SU-DHL-6 (cell line): ENCODE measurements around the gene CPT1C.

Source experiments
- H2AFZ ChIP-seq: fragments of 200-600 bp; sonication (generic); 2 replicates; pipeline ENCODE4 v1.6.1; 2014; ENCODE audit warnings: low read depth, mild to moderate bottlenecking, moderate library complexity, mixed read lengths, antibody characterized with exemption, low read length; ENCODE audit not compliant: severe bottlenecking
- H3F3A ChIP-seq: fragments of 200-600 bp; shearing (Covaris generic); 2 replicates; pipeline ENCODE4 v1.6.0; 2016; ENCODE audit warnings: antibody characterized with exemption, mild to moderate bottlenecking; ENCODE audit not compliant: insufficient read depth
- H3K27ac ChIP-seq: fragments of 200-600 bp; sonication (generic); 2 replicates; pipeline ENCODE4 v1.5.1; 2016; ENCODE audit warnings: low read depth, mild to moderate bottlenecking, low read length, moderate library complexity, mixed read lengths
- H3K27me3 ChIP-seq: fragments of 200-600 bp; sonication (generic), shearing (Covaris generic); 2 replicates; pipeline ENCODE4 v1.6.0; 2014; ENCODE audit warnings: mild to moderate bottlenecking, low read length
- H3K36me3 ChIP-seq: fragments of 200-600 bp; sonication (generic); 2 replicates; pipeline ENCODE4 v1.6.1; 2014; ENCODE audit warnings: mild to moderate bottlenecking, low read length, mixed read lengths
- H3K4me2 ChIP-seq: fragments of 300-600, 200-600 bp; shearing (Covaris generic), sonication (generic); 2 replicates; pipeline ENCODE4 v1.6.0; 2014; ENCODE audit warnings: low read length, low read depth, mild to moderate bottlenecking; ENCODE audit not compliant: poor library complexity, severe bottlenecking
- H3K4me3 ChIP-seq: fragments of 200-600 bp; sonication (generic); 2 replicates; pipeline ENCODE4 v1.5.1; 2014; ENCODE audit warnings: antibody characterized with exemption, low read length, mild to moderate bottlenecking, mixed read lengths; ENCODE audit not compliant: insufficient read depth, poor library complexity, severe bottlenecking
- H3K79me2 ChIP-seq: fragments of 200-600 bp; sonication (generic); 2 replicates; pipeline ENCODE4 v1.6.1; 2014; ENCODE audit warnings: mild to moderate bottlenecking, low read length, moderate library complexity; ENCODE audit not compliant: insufficient read depth
- H3K9ac ChIP-seq: fragments of 200-600 bp; sonication (generic); 2 replicates; pipeline ENCODE4 v1.7.0; 2014; ENCODE audit warnings: mild to moderate bottlenecking, low read length
- H3K9me2 ChIP-seq: fragments of 200-600 bp; sonication (generic); replicated peaks from 2 replicates; pipeline ENCODE4 v1.6.1; 2014; ENCODE audit warnings: low read length; ENCODE audit not compliant: insufficient read depth
- H3K9me3 ChIP-seq: fragments of 200-600 bp; sonication (generic); 2 replicates; pipeline ENCODE4 v1.6.1; 2014; ENCODE audit warnings: low read length, mixed read lengths; ENCODE audit not compliant: insufficient read depth
- H4K20me1 ChIP-seq: fragments of 200-600 bp; sonication (generic); 2 replicates; pipeline ENCODE4 v1.6.1; 2014; ENCODE audit warnings: low read depth, mild to moderate bottlenecking, antibody characterized with exemption, low read length, moderate library complexity, mixed read lengths
- EZH2phosphoT487 ChIP-seq: fragments of 200-600 bp; sonication (generic), shearing (Covaris generic); conservative IDR thresholded peaks from 2 replicates; pipeline ENCODE4 v1.6.1; 2018; ENCODE audit warnings: mild to moderate bottlenecking, antibody characterized with exemption, low read length, moderate library complexity, mixed read lengths
- TF ChIP-seq, protein P1 (sequence below): fragments of 200-600 bp; sonication (generic); IDR thresholded peaks from one replicate; pipeline ENCODE4 v1.5.1; 2017; ENCODE audit warnings: antibody characterized with exemption, mild to moderate bottlenecking, low read length, moderate library complexity; ENCODE audit not compliant: insufficient read depth, poor library complexity, severe bottlenecking

Gene CPT1C

DNA sequence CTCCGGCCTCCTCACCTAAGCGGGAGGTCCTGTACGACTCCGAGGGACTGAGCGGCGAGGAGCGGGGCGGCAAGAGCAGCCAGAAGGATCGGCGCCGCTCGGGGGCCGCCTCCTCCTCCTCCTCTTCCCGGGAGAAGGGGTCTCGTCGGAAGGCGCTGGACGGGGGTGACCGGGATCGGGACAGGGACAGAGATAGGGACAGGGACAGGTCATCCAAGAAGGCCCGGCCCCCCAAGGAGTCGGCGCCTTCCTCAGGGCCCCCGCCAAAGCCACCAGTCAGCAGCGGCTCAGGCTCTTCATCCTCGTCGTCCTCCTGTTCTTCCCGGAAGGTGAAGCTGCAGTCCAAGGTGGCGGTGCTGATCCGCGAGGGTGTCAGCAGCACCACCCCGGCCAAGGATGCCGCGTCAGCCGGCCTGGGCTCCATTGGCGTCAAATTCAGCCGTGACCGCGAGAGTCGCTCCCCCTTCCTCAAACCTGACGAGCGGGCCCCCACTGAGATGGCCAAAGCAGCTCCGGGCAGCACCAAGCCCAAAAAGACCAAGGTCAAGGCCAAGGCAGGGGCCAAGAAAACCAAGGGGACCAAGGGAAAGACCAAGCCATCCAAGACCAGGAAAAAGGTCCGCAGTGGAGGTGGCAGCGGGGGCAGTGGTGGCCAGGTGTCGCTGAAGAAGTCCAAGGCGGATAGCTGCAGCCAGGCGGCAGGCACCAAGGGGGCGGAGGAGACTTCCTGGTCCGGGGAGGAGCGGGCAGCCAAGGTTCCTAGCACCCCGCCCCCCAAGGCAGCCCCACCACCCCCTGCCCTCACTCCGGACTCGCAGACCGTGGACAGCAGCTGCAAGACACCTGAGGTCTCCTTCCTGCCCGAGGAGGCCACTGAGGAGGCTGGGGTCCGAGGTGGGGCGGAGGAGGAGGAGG is 38.1 kb upstream of the CPT1C start:
- TF ChIP-seq, protein P1, sequence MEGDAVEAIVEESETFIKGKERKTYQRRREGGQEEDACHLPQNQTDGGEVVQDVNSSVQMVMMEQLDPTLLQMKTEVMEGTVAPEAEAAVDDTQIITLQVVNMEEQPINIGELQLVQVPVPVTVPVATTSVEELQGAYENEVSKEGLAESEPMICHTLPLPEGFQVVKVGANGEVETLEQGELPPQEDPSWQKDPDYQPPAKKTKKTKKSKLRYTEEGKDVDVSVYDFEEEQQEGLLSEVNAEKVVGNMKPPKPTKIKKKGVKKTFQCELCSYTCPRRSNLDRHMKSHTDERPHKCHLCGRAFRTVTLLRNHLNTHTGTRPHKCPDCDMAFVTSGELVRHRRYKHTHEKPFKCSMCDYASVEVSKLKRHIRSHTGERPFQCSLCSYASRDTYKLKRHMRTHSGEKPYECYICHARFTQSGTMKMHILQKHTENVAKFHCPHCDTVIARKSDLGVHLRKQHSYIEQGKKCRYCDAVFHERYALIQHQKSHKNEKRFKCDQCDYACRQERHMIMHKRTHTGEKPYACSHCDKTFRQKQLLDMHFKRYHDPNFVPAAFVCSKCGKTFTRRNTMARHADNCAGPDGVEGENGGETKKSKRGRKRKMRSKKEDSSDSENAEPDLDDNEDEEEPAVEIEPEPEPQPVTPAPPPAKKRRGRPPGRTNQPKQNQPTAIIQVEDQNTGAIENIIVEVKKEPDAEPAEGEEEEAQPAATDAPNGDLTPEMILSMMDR: no peak
- TF ChIP-seq EZH2phosphoT487: no peak
- Histone ChIP-seq H3K9me2 (no peaks in the 10 kb centered on the region), H3K27ac (no peak overlapping the region), H3K27me3 (no peaks in the 10 kb centered on the region), H3K36me3 (no peaks in the 10 kb centered on the region; the same call in 1 of the 2 replicates), H3F3A (no peaks in the 10 kb centered on the region), H3K9me3 (no peaks in the 10 kb centered on the region), H3K4me2 (no peak overlapping the region), H3K9ac (no peak overlapping the region), H4K20me1 (no peaks in the 10 kb centered on the region), H3K79me2 (no peaks in the 10 kb centered on the region), H2AFZ (no peak overlapping the region), H3K4me3 (no peak overlapping the region)

- Histone ChIP-seq H3K27ac (no peak overlapping the region), H3K27me3 (no peaks in the 10 kb centered on the region), H3K9me3 (no peaks in the 10 kb centered on the region), H3K4me2 (no peak overlapping the region), H2AFZ (no peak overlapping the region), H4K20me1 (no peaks in the 10 kb centered on the region), H3K79me2 (no peaks in the 10 kb centered on the region), H3F3A (0 out of 2 replicates have a peak, but pooled peaks cover 1% of the 10 kb centered on the region), H3K9ac (no peak overlapping the region), H3K4me3 (no peak overlapping the region), H3K9me2 (no peaks in the 10 kb centered on the region), H3K36me3 (no peaks in the 10 kb centered on the region; the same call in 1 of the 2 replicates)
- TF ChIP-seq, protein P1: no peak
- no peak for TF ChIP-seq EZH2phosphoT487
Observed at GRCh38 chr19:49653466-49653806, 37.5 kb upstream of the CPT1C start.

GRCh38 chr19:49654581-49654980 is 36.3 kb upstream of the CPT1C start:
- Histone ChIP-seq H3K36me3 (no peaks in the 10 kb centered on the region), H3K9ac (no peak overlapping the region), H3K9me3 (no peaks in the 10 kb centered on the region), H4K20me1 (no peaks in the 10 kb centered on the region), H3K4me3 (no peak overlapping the region), H3K4me2 (no peak overlapping the region), H3K27ac (no peak overlapping the region), H2AFZ (no peak overlapping the region), H3K27me3 (no peaks in the 10 kb centered on the region), H3K79me2 (no peaks in the 10 kb centered on the region), H3K9me2 (no peaks in the 10 kb centered on the region), H3F3A (0 out of 2 replicates have a peak, but pooled peaks cover 4% of the 10 kb centered on the region)
- TF ChIP-seq, protein P1: no peak
- no peak for TF ChIP-seq EZH2phosphoT487
